HFFc6 (cell line): ENCODE results near the gene SUSD6. TPM values are rescaled to one million over a fixed set of nuclear protein-coding genes. Genes with fewer than 3 reads are reported as not detected.

Experiments
- DNase-seq: peaks from one replicate; pipeline ENCODE4 v3.0.0-alpha.2; 2018
- H3K27ac Mint-ChIP-seq: 2 replicates; pipeline ENCODE4 v1.8.0; 2020; ENCODE audit warnings: mild to moderate bottlenecking, mixed read lengths
- H3K27me3 Mint-ChIP-seq: 2 replicates; pipeline ENCODE4 v1.8.0; 2021; ENCODE audit warnings: mild to moderate bottlenecking, moderate library complexity, mixed read lengths; ENCODE audit not compliant: insufficient read depth
- H3K36me3 Mint-ChIP-seq: 2 replicates; pipeline ENCODE4 v1.8.0; 2021; ENCODE audit warnings: low read depth, mixed read lengths
- H3K4me1 Mint-ChIP-seq: 2 replicates; pipeline ENCODE4 v1.8.0; 2020; ENCODE audit warnings: low read depth, mixed read lengths
- H3K4me3 Mint-ChIP-seq: 2 replicates; pipeline ENCODE4 v1.8.0; 2020; ENCODE audit warnings: mild to moderate bottlenecking, moderate library complexity, mixed read lengths
- H3K9me3 Mint-ChIP-seq: 2 replicates; pipeline ENCODE4 v1.8.0; 2020; ENCODE audit warnings: mild to moderate bottlenecking, mixed read lengths
- total RNA-seq, 6 experiments: library from RNA; stranded (reverse); fragmentation: NEBNext Ultra II Directional; extraction: Animal tissue kit (Norgen Biotek cat#: 25700); gene quantifications; 2 replicates in 1 of 6; 3 replicates in 5 of 6; pipeline ENCODE4 v1.2.3, GENCODE V29; 2021
- TF ChIP-seq, protein P1 (sequence below): fragments of 200-600 bp; sonication (generic); IDR thresholded peaks from 2 replicates; pipeline ENCODE4 v1.5.0; 2021; ENCODE audit warnings: antibody characterized with exemption, mild to moderate bottlenecking

SUSD6 gene
- total RNA-seq, 6 experiments from 2014 or later, result 15.8 to 21.8 (median 17.9) TPM

DNA sequence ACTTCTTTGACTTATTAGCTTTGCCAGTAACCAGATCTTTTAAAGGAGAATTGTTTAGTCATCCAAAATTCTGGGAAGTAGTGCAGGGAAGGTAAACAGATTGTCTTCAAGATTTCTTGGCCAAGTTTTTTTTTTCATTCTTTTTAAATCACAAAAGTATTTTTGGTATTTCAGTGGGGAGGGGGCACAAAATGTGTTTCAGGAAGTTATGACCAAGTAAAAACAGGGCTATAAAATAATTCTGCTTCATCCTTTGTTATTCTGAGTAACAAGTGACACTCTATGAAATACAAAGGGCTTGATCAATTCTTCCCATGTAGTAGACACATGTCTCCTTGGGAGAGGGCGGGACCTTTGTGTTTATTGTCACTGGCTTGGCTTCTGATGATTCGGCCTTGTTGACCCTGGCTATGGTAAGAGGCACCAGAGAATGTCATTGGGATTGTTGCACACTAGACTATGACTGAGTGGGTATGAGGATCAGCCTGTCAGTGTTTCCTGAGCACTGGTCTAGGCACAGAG, 55.4 kb downstream of the SUSD6 start:
- Mint-ChIP-seq H3K4me1 (peaks cover 61% of the 10 kb centered on the region), H3K27ac (peak overlapping the region; percentile 70), H3K4me3 (peak overlapping the region; percentile 11; the same call in 1 of the 2 replicates), H3K36me3 (no peaks in the 10 kb centered on the region), H3K27me3 (no peaks in the 10 kb centered on the region), H3K9me3 (no peaks in the 10 kb centered on the region)
- TF ChIP-seq, protein P1, sequence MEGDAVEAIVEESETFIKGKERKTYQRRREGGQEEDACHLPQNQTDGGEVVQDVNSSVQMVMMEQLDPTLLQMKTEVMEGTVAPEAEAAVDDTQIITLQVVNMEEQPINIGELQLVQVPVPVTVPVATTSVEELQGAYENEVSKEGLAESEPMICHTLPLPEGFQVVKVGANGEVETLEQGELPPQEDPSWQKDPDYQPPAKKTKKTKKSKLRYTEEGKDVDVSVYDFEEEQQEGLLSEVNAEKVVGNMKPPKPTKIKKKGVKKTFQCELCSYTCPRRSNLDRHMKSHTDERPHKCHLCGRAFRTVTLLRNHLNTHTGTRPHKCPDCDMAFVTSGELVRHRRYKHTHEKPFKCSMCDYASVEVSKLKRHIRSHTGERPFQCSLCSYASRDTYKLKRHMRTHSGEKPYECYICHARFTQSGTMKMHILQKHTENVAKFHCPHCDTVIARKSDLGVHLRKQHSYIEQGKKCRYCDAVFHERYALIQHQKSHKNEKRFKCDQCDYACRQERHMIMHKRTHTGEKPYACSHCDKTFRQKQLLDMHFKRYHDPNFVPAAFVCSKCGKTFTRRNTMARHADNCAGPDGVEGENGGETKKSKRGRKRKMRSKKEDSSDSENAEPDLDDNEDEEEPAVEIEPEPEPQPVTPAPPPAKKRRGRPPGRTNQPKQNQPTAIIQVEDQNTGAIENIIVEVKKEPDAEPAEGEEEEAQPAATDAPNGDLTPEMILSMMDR, result no peak
- peak; percentile 5 for DNase-seq

DNA sequence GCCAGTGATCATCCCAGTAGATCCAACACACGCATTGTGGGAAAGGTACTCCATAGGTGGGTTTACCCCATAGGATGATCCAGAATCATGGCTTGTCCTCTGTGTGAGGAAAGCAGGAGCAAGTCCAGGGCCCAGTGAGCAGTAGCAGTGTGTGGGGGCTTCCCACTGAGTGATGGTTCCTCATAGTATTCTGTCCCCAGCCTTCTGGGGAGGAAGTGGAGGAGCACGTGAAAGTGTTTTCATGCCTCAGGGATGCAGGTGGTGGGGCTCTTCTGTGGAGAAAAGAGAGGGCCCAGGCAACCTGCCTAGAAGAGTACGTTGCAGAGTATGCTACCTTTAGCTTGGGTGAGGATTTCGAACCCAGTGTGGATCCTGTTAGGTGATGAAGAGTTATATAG, 56.5 kb downstream of the SUSD6 start:
- Mint-ChIP-seq H3K4me3 (no peak overlapping the region), H3K36me3 (no peaks in the 10 kb centered on the region), H3K27ac (peak overlapping the region; percentile 17; the same call in 1 of the 2 replicates), H3K27me3 (no peaks in the 10 kb centered on the region), H3K4me1 (peaks cover 51% of the 10 kb centered on the region), H3K9me3 (no peaks in the 10 kb centered on the region)
- DNase-seq, result no peak
- TF ChIP-seq, protein P1, result no peak

DNA sequence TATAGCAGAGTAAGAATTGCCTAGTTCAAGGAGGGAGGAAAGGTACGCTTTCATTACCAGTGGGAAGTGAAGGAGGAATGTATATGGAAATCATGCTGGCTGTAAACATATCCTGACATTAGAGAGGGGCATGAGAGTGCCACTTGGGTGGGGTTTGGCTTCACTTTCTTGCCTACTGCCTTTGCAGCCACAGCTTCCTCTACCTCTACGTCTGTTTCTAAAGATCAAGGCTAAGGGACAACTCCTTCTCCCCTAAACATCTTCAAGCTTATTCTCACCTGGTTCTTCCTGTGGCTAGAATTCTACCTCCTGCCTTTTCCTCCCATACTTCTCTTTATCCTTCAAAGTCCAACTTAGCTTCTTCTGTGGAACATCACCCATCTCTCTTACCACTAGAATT, 58.0 kb downstream of the SUSD6 start:
- Mint-ChIP-seq H3K36me3 (no peaks in the 10 kb centered on the region), H3K27ac (no peak overlapping the region), H3K9me3 (no peaks in the 10 kb centered on the region), H3K4me3 (no peak overlapping the region), H3K4me1 (peaks cover 44% of the 10 kb centered on the region), H3K27me3 (no peaks in the 10 kb centered on the region)
- TF ChIP-seq, protein P1, result no peak
- DNase-seq, result no peak

DNA sequence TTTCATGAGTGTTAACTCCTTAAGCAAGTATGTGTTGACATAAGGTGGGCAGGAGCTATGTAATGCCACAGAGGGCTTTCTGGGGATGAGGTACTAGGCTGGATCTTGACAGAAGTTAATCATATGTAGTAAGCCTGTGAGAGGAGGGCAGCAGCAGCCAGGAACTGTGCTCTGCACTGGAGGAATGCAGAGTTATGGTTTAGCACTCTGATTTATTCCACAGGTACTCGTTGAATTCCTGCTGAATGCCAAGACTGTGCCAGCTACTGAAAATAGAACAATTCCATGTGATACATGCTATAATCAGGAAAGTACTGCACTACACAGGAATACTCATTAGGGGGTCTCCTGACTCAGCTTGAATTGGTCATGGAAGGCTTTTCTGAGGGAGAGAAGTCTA, 58.7 kb downstream of the SUSD6 start:
- TF ChIP-seq, protein P1, result no peak
- no peak for DNase-seq
- no peak overlapping the region for H3K27ac Mint-ChIP-seq
- peaks cover 44% of the 10 kb centered on the region for H3K4me1 Mint-ChIP-seq
- no peaks in the 10 kb centered on the region for H3K9me3 Mint-ChIP-seq
- no peaks in the 10 kb centered on the region for H3K27me3 Mint-ChIP-seq
- no peaks in the 10 kb centered on the region for H3K36me3 Mint-ChIP-seq
- H3K4me3 Mint-ChIP-seq, result no peak overlapping the region

DNA sequence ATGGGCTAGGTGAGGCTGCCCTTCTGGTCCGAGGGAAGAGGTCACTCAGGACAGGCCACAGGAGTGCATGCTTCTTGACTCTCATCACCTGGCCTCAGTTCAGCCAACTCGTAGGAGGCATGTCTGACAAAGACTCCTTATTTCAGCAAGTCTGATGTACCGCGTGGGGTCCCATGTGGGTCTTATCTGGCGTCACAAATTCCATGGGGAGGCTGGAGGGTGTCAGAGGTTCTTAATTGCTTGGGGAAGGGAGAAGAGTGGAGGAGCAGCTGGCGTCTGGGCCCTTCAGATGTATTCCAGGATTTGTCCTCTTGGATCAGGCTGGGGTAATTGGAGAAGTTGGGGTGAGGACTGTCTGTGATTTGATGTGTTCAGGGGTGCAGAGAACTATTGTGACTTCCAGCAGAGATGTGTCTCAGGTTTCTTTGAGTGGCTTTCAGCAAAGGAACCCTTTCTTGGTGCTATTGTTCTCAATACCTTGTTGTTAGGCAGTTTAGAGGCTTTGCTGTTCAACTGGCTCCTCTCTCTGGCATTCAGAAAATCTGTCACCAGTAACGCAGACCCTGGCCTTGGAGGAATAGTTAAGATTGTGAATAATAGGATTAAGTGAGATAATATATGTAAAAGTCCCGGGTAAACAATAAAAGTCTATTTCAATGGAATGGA, 60.1 kb downstream of the SUSD6 start:
- Mint-ChIP-seq H3K4me3 (no peak overlapping the region), H3K27ac (no peak overlapping the region), H3K4me1 (peaks cover 30% of the 10 kb centered on the region), H3K36me3 (no peaks in the 10 kb centered on the region), H3K27me3 (no peaks in the 10 kb centered on the region), H3K9me3 (no peaks in the 10 kb centered on the region)
- no peak for DNase-seq
- TF ChIP-seq, protein P1, result no peak
